ENCODE data around the gene PCDH18.
"Not testable (repeated sequence)": the region's sequence is repeated elsewhere in the genome, so short reads cannot be mapped to it uniquely, and the experiment has no call there.

Gene PCDH18

DNA sequence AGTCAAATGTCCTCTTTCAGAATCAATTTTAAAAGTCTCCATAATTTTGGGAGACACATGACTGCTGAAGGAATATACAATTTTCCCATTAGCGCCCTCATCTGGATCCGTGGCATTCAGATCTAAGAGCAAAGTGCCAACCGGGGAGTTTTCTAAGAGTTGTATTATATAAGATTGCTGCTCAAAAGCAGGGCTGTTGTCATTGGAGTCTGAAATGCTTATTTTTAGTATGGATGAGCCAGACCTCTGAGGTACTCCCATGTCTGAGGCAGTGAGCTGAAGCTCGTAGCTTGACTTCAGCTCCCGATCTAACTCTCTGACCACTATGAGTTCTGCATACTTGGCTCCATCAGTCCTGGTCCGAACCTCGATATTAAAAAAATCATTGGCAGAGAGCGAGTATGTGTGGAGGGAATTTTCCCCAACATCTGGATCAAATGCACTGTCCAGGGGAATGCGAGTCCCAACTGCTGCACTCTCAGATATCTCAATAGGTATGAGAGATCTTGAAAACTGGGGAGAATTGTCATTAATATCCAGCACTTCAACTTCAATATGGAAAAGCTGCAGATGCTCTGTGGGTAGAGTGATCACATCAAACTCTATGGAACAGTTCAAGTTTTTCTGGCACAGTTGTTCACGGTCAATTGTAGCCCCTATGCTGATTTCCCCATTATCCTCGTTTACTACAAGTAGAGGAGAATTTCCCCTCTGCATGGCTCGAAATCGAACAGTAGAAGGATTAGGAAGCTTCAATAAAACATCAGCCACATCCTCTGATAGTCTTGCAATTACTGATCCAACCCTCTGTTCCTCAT lies 917 bp downstream of the PCDH18 start:
- no peak for DNase-seq (ENCODE audit: low spot score)

DNA sequence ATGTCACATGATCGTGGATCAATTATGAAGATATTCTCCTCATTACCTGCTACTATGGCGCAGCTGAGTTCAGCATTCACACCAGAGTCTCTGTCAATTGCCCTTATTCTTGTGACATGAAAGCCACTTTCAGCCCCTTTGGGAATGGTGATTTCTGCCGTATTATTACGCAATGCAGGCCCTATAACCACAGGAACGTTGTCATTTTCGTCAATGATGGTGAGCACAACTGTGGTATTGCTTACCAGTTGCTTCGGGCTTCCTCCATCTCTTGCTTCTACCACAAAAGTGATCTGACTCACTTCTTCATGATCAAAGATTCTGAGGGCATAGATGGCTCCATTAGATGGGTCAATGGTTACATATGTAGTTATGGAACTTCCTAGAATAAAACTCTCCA lies 2.1 kb downstream of the PCDH18 start:
- no peak for DNase-seq (ENCODE audit: low spot score)

GRCh38 chr4:137529432-137529831 lies 2.9 kb downstream of the PCDH18 start:
- no peak for DNase-seq (ENCODE audit: low spot score)

- DNase-seq (ENCODE audit: low spot score), result no peak
These were observed 3.6 kb downstream of the PCDH18 start for GRCh38 chr4:137528673-137529072.

- DNase-seq (ENCODE audit: low spot score), result no peak
These were observed 5.6 kb downstream of the PCDH18 start for GRCh38 chr4:137526681-137527080.

DNA sequence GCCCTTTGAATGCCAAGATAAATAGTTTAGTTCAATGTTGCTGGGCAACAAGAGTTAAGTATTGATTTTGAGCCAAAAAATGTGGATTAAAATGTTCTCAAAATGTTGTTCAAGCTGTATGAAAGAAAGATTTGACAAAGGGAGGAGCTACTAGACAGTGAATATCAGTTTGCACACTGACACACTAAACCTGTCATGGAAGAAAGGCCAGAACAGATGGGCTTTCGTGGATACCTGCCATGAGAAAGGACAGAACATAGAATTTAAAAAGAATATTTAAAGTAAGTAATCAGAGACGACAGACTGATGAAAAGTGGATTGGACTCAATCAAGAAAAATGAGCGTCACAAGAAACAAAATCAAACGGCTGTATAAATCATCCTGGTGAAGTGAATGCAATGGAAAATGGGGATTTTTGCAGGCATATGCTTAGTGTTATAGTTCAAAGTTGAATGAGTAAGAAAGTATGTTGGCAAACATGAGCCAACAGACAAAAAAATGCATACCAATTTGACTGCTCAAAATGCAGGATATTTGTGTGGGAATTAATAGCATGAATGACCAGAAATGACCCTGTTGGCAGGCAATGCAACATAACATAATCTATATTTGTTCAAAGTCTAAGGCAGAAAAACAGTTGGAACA lies 7.4 kb downstream of the PCDH18 start:
- DNase-seq (ENCODE audit: low spot score), result no peak

DNA sequence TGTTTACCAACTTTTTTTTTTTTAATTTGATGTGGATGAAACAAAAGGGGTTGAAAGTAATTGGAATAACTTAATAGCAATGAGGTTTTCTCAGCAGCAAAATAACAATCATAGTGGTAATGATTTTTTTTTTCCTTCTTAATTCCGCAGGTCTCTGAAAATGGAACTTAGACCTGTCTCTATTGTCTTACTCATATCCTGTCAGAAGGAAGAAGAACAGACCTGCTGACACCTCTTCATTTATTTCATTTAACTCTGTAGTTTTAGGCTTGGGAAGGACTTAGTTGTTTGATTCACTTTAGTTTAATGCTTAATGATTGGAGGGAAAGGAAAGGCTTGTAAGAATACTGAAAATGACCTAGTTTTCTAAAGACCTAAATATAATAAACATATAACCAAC lies 9.0 kb downstream of the PCDH18 start:
- no peak for DNase-seq (ENCODE audit: low spot score)

- no peak for DNase-seq (ENCODE audit: low spot score)
These were observed 11.2 kb downstream of the PCDH18 start for GRCh38 chr4:137521053-137521452.

DNA sequence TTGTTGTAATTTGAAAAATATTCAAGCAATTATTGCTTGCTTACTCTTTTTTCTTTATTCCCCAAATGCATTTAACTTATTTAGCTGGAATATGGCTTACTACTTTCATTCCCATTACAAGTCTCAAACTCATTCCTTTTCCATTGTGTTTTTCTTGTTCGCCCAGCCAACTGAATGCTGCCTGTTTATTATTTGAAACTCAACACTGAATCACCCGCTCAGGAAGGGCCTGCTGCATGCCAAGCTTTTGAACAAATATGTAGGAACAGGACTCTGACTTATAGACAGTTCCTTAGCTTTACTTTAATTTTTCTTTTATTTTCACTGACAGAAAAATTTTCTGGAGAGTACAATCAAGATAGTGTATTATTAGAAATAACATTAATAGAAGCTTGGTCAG lies 12.9 kb downstream of the PCDH18 start:
- no peak for DNase-seq (ENCODE audit: low spot score)

GRCh38 chr4:137517323-137517722 lies 15.0 kb downstream of the PCDH18 start:
- DNase-seq (ENCODE audit: low spot score), result not testable (repeated sequence)

DNA sequence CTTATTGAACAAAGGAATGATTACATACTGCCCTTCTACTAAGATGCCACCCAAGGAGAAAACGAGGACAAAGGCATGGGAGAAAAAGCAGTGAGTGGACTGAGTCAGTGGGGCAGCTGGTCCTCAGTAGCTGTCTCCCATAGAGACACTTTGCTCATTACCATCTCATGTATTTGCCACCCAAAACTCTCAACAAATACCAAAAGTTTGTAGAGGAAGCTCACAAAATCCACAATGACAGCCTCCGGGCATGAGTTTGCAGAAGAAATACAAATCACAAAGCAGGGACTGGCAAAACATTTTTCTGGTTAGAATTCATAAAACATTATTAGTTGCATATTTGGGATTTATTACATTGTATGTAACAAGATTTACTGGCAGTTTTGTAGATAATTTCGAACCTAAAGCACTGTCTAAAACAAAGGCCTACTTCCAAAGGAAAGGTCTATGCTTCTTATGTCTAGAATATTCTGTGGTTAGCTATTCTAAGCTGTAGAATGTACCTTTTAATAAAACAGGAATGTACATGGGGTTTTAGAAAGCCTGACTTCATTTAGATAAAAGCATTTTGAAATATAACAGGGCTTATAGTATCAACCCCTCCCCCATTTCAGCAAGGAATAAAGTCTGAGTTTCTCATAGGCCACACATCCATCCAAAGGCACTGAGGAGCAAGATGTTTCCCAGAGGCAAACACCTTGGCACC lies 17.7 kb downstream of the PCDH18 start:
- DNase-seq (ENCODE audit: low spot score), result no peak

- DNase-seq (ENCODE audit: low spot score), result no peak
These were observed 21.6 kb downstream of the PCDH18 start for GRCh38 chr4:137510557-137511265.

DNA sequence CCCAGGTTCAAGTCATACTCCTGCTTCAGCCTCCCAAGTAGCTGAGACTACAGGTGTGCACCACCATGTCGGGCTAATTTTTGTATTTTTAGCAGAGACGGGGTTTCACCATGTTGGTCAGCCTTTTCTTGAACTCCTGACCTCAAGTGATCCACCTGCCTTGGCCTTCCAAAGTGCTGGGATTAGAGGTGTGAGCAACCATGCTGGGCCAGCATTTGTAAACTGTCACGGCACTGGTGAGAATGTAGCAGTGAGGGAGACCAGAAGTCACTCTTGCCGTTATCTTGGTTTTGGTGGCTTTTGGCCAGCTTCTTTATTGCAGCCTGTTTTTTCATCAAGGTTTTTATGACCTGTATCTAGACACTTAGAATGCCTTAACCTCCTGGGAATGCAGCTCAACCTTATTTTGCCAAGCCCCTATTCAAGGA lies 22.4 kb downstream of the PCDH18 start:
- DNase-seq (ENCODE audit: low spot score), result no peak

DNA sequence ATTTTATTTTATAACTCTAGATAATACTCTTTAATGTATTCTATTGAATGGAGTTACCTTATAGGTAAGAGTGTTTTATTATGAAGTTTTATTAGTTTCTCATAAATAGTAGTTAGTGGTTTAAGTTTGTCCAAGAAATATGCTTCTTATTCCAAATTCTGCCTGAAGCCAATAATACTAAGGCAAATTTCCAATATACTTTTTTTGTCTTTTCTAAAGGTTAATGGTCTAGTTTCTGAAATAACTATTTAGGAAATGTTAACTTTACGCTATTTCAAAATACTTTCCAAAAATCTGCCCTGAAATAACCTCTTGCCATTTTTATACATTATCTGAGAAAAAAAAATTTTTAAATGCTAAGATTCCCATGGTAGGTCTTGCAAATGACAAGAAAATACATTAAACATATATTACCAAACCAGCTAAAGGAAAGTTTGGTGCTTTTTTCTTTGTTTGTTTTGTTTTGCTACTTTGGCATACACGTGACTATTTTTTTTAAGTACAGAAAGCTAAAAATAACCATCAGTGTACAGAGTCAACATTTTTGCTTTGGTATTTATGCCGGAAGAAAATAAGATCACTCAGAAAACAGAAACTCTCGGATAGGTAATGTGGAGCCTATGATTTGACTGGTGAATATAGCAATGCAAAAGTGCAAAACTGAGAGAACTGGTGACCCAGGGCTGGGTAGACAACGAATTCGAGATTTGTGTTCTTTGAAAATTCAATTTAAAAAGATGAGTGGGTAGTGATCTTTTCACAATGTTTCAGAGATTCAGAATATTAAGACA lies 29.8 kb downstream of the PCDH18 start:
- DNase-seq (ENCODE audit: low spot score), result no peak

DNA sequence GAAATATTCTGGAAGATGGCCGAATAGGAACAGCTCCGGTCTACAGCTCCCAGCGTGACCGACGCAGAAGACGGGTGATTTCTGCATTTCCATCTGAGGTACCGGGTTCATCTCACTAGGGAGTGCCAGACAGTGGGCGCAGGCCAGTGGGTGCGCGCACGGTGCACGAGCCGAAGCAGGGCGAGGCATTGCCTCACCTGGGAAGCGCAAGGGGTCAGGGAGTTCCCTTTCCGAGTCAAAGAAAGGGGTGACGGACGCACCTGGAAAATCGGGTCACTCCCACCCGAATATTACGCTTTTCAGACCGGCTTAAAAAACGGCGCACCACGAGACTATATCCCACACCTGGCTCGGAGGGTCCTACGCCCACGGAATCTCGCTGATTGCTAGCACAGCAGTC lies 36.0 kb downstream of the PCDH18 start:
- not testable (repeated sequence) for DNase-seq (ENCODE audit: low spot score)

- DNase-seq (ENCODE audit: low spot score), result no peak
These were observed 36.7 kb downstream of the PCDH18 start for GRCh38 chr4:137495578-137495977.

GRCh38 chr4:137483313-137483959 lies 48.9 kb downstream of the PCDH18 start:
- not testable (repeated sequence) for DNase-seq (ENCODE audit: low spot score)

DNA sequence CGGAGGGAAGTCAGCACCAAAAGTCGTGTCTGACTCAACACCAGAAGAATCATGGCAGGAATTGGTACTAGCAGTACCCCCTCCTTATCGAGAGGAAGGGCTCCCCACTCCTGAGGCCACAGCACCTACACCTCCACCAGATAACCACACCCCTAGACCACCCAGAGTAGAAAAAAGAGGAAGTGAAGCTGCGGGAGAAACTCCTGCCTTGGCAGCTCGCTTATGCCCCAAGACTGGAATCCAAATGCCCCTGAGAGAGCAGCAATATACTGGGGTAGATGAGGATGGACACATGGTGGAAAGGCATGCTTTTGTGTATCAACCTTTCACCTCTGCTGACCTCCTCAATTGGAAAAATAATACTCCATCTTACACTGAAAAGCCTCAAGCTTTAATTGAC lies 52.6 kb downstream of the PCDH18 start:
- DNase-seq (ENCODE audit: low spot score), result not testable (repeated sequence)

- DNase-seq (ENCODE audit: low spot score), result no peak
These were observed 55.9 kb downstream of the PCDH18 start for GRCh38 chr4:137476345-137476744.

DNA sequence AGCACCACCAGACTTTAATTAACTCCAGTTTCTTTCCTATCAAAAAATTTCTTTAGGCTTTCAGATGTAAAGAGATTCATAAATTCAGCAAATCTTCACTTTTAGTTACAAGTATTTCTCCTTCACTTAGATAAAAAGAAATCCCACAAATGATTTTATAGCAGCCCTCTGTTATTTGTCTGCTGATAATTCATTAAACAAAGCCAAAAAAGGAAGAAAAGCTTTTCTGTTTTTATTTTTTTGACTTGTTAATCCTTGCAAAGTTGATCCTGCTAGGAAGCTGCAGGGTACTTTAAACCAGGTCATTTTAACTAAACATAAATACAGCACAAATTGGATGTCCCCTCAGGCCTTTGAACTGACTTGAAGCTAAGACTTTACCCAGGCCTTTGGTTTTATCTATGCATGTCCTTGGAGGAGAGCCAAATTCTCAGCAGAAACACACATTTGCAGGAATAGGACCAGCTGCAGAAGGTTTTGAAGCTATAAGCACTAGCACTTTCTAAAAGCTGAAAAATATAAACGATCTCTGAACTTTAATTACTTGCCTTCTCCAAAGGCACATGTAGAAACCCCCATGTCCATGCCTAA lies 57.5 kb downstream of the PCDH18 start:
- DNase-seq (ENCODE audit: low spot score), result no peak

- no peak for DNase-seq (ENCODE audit: low spot score)
These were observed 60.4 kb downstream of the PCDH18 start for GRCh38 chr4:137471895-137472294.

Measured in left forelimb (tissue), 1 donor.